GM23248 (cell line): Measurements from ENCODE around the gene STK32B.

Source experiments
- EZH2 ChIP-seq: fragments of 200-600 bp; sonication (generic); IDR thresholded peaks from 2 replicates; pipeline ENCODE4 v1.6.1; 2018; ENCODE audit warnings: antibody characterized with exemption, mild to moderate bottlenecking; ENCODE audit not compliant: insufficient read depth, poor library complexity, severe bottlenecking
- EZH2phosphoT487 ChIP-seq: fragments of 200-600 bp; sonication (generic); IDR thresholded peaks from 2 replicates; pipeline ENCODE4 v1.6.1; 2018; ENCODE audit warnings: antibody characterized with exemption, moderate library complexity, mild to moderate bottlenecking, low read depth; ENCODE audit not compliant: insufficient read depth

GRCh38 chr4:5528031-5528436 is 476.8 kb downstream of the STK32B start:
- no peak for TF ChIP-seq EZH2phosphoT487
- TF ChIP-seq EZH2: no peak
